Osteoblast (primary cell): Measurements from ENCODE around the gene ALKBH4. TPM values are rescaled to one million over a fixed set of nuclear protein-coding genes. Genes with fewer than 3 reads are reported as not detected.

Source experiments
- DNase-seq: peaks from one replicate; pipeline ENCODE4 v3.0.0; 2011; ENCODE audit warnings: low spot score, mixed read lengths; ENCODE audit not compliant: insufficient read length; ENCODE audit errors: missing footprints
- H2AFZ ChIP-seq: 2 replicates; pipeline ENCODE4 v1.6.0; 2011; ENCODE audit warnings: mild to moderate bottlenecking, low read length
- H3K27ac ChIP-seq: 2 replicates; pipeline ENCODE4 v1.5.1; 2011; ENCODE audit warnings: mild to moderate bottlenecking, low read depth, low read length, moderate library complexity
- H3K27me3 ChIP-seq: 2 replicates; pipeline ENCODE4 v1.6.0; 2012; ENCODE audit warnings: mild to moderate bottlenecking, control low read depth, inconsistent platforms, low read length, moderate library complexity; ENCODE audit not compliant: insufficient read depth
- H3K36me3 ChIP-seq: 2 replicates; pipeline ENCODE4 v1.5.1; 2011; ENCODE audit warnings: mild to moderate bottlenecking, low read length, control low read depth, moderate library complexity; ENCODE audit not compliant: insufficient read depth
- H3K4me1 ChIP-seq: 2 replicates; pipeline ENCODE4 v1.5.1; 2011; ENCODE audit warnings: mild to moderate bottlenecking, low read length, control low read depth, moderate library complexity; ENCODE audit not compliant: insufficient read depth
- H3K4me2 ChIP-seq: 2 replicates; pipeline ENCODE4 v1.6.0; 2011; ENCODE audit warnings: mild to moderate bottlenecking, low read length; ENCODE audit not compliant: insufficient read depth
- H3K4me3 ChIP-seq: fragments of 200-600 bp; sonication (generic); 3 replicates; pipeline ENCODE4 v1.5.1; 2012; ENCODE audit warnings: mild to moderate bottlenecking, low read length, inconsistent platforms; ENCODE audit not compliant: insufficient read depth
- H3K79me2 ChIP-seq: 2 replicates; pipeline ENCODE4 v1.6.0; 2012; ENCODE audit warnings: mild to moderate bottlenecking, low read length, control low read depth, inconsistent platforms; ENCODE audit not compliant: insufficient read depth
- H3K9me3 ChIP-seq: 2 replicates; pipeline ENCODE4 v1.5.1; 2011; ENCODE audit warnings: low read depth, low read length, control low read depth
- H4K20me1 ChIP-seq: 2 replicates; pipeline ENCODE4 v1.6.0; 2012; ENCODE audit warnings: mild to moderate bottlenecking, low read length, control low read depth; ENCODE audit not compliant: insufficient read depth
- CTCF ChIP-seq: IDR thresholded peaks from 2 replicates; pipeline ENCODE4 v1.5.1; 2011; ENCODE audit warnings: mild to moderate bottlenecking, low read depth, low read length, moderate library complexity; ENCODE audit errors: extremely low read depth
- total RNA-seq: library from RNA; depleted of rRNA; stranded (reverse); fragments of >200 nt; gene quantifications from 2 replicates; pipeline ENCODE4 v1.2.3, GENCODE V29; 2012

ALKBH4 gene
- total RNA-seq, 1 donor, result 16.3 TPM

- Histone ChIP-seq H3K36me3 (peaks cover 12% of the 10 kb centered on the region), H3K4me3 (peak overlapping the region; percentile 87), H3K79me2 (peaks cover 31% of the 10 kb centered on the region), H2AFZ (peak overlapping the region; percentile 74), H3K9me3 (no peaks in the 10 kb centered on the region), H3K4me1 (peaks cover 3% of the 10 kb centered on the region), H4K20me1 (peaks cover 2% of the 10 kb centered on the region), H3K27ac (peak overlapping the region; percentile 61), H3K27me3 (no peaks in the 10 kb centered on the region), H3K4me2 (peak overlapping the region; percentile 87)
- no peak for DNase-seq
- no peak for TF ChIP-seq CTCF
These were observed 30.6 kb downstream of the ALKBH4 start for GRCh38 chr7:102434039-102434486.

GRCh38 chr7:102433219-102434038 lies 31.2 kb downstream of the ALKBH4 start, which contains the start of gene ORAI2:
Gene ORAI2 (plus strand): TSS chr7:102433575. CDS start chr7:102438957, 5,382 bp downstream.
- Histone ChIP-seq H2AFZ (peak within 1 kb of the TSS; percentile 74), H3K36me3 (peaks cover 9% of the 10 kb centered on the region), H3K27me3 (no peaks in the 10 kb centered on the region), H3K9me3 (no peaks in the 10 kb centered on the region), H3K4me2 (peak within 1 kb of the TSS; percentile 87), H3K79me2 (peaks cover 28% of the 10 kb centered on the region), H4K20me1 (peaks cover 2% of the 10 kb centered on the region), H3K4me1 (peaks cover 3% of the 10 kb centered on the region), H3K27ac (peak within 1 kb of the TSS; percentile 61), H3K4me3 (peak within 1 kb of the TSS; percentile 87)
- peak; percentile 99 for DNase-seq
- no peak for TF ChIP-seq CTCF

DNA sequence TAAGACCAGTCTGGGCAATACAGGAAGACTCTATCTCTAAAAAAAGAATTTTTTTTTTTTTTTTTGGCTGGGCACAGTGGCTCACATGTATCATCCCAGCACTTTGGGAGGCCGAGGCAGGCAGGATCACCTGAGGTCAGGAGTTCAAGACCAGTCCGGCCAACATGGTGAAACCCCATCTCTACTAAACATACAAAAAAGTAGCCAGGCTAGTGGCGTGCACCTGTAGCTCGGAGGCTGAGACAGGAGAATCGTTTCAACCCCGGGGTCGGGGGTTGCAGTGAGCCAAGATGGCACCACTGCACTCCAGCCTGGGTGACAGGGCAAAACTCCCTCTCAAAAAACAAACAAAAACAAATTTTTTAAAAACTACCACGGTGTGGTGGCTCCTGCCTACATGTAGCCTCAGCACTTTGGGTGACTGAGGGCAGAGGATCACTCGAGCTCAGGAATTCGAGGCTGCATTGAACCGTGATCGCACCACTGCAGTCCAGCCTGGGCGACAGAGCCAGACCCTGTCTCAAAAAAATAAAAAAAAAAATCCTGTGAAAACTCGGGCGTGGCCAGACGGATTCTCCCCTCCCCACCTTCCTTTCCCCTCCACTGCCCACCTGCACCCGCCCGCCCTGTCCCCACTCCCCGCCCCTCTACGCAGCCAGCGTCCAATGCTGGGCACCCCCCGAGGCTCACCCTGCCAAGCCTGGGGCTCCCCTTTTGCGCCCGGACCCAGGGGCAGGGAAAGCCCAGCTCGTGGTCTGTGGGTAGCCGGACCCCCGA lies 32.0 kb downstream of the ALKBH4 start:
- Histone ChIP-seq H2AFZ (peak overlapping the region; percentile 51), H3K36me3 (peaks cover 7% of the 10 kb centered on the region), H4K20me1 (peaks cover 2% of the 10 kb centered on the region), H3K79me2 (peaks cover 28% of the 10 kb centered on the region), H3K4me3 (peak overlapping the region; percentile 87), H3K9me3 (no peaks in the 10 kb centered on the region), H3K27me3 (no peaks in the 10 kb centered on the region), H3K27ac (peak overlapping the region; percentile 37), H3K4me1 (peaks cover 3% of the 10 kb centered on the region), H3K4me2 (peak overlapping the region; percentile 87)
- TF ChIP-seq CTCF, result no peak
- DNase-seq, result no peak
